Measurements from ENCODE around the gene ATP6V0E1. TPM values are rescaled to one million over a fixed set of nuclear protein-coding genes. Genes with fewer than 3 reads are reported as not detected.

The ATP6V0E1 gene
- total and polyA plus RNA-seq, 2 donors (not counting 3 experiments of a cell fraction or from before 2014, with no cell fraction given): 217 to 278 TPM

DNA sequence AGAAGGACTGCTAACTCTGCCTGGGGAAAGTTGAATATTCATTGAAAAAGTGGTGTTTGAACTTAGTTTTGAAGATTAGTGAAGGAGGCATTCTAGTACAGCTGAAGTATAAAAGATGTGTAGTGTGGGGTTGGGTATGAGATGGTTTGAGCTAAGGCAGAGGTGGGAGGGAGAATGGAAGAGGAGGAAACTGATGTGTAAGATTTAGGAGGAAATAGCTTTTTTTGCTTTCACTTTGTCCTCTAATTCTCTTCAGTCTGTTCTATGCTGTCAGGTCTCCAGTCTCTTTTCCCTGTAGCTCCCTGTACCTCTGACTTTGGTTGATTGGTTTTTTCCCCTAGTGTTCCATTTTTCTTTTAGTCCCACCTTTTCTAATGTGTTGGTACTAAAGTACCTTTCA, 81.6 kb downstream of the ATP6V0E1 start:
- intact Hi-C loops (cut with micrococcal nuclease): no loop called here
- BruUV-seq (replicated peaks): no TSS peak
- FAIRE-seq: no peak
- Histone ChIP-seq H3K9ac (replicated peaks; ENCODE audit: extremely low read depth, insufficient read depth, low read length) (no peak overlapping the region), H3K4me1 (ENCODE audit: control insufficient read depth, extremely low read depth, insufficient read depth, low read length) (no peaks in the 10 kb centered on the region), H3K27ac (ENCODE audit: insufficient read depth, low read depth, low read length) (no peak overlapping the region), H3K27me3 (ENCODE audit: control insufficient read depth in 2 of 2, insufficient read depth in 2 of 2, low read length in 2 of 2) (no peaks in the 10 kb centered on the region), H3K9me1 (replicated peaks; ENCODE audit: control insufficient read depth, extremely low read depth, insufficient read depth, low read length) (no peaks in the 10 kb centered on the region), H4K20me1 (replicated peaks; ENCODE audit: control insufficient read depth, extremely low read depth, insufficient read depth, low read length) (no peaks in the 10 kb centered on the region), H3K9me3 (replicated peaks; ENCODE audit: control insufficient read depth, insufficient read depth, low read length) (no peaks in the 10 kb centered on the region), H3K4me2 (ENCODE audit: insufficient read depth, low read length) (no peak overlapping the region), H3K79me2 (ENCODE audit: control insufficient read depth, insufficient read depth, low read length) (no peaks in the 10 kb centered on the region), H2AFZ (ENCODE audit: low read depth, low read length) (no peak overlapping the region), H3K36me3 (ENCODE audit: control insufficient read depth in 2 of 2, extremely low read depth in 1 of 2, insufficient read depth in 2 of 2, low read length in 2 of 2) (no peaks in the 10 kb centered on the region), H3K4me3 (replicated peaks in 1 of 3; ENCODE audit: insufficient read depth in 1 of 3, low read depth in 1 of 3, low read length in 3 of 3) (no peak overlapping the region)
- dilution Hi-C loops (cut with MboI; ENCODE audit: extremely low pct_ligation_motif_present, low sequenced_read_pairs): no loop called here
- ChIA-PET POLR2A (no interaction called here), CTCF (interaction anchor here (1.3 to 1.4 kb wide), 3 partner anchors 22 to 75 kb away, joined by 3 to 4 read pairs (median 3); no protein-coding TSS in a partner anchor)
- DNase-seq (ENCODE audit: low read depth, low spot score): no peak
- TF ChIP-seq FOS (IDR thresholded peaks at IDR 0.05; ENCODE audit: borderline replicate concordance, insufficient read depth, low read length) (no peak), GATA2 (IDR thresholded peaks at IDR 0.05; ENCODE audit: insufficient read depth, insufficient read length, low read depth, low read length) (no peak), POLR2A (IDR thresholded peaks at IDR 0.05; ENCODE audit: low read depth, low read length) (no peak), EZH2 (IDR thresholded peaks at IDR 0.05; ENCODE audit: borderline replicate concordance, low read depth, low read length, severe bottlenecking) (no peak), CTCF (IDR thresholded peaks at IDR 0.05; ENCODE audit: extremely low read depth in 1 of 2, insufficient read depth in 1 of 2, low read depth in 1 of 2, low read length in 2 of 2) (no peak), MAX (IDR thresholded peaks at IDR 0.05; ENCODE audit: insufficient read depth, insufficient read length) (no peak), MYC (IDR thresholded peaks at IDR 0.05; ENCODE audit: low read depth, low read length) (no peak), JUN (IDR thresholded peaks at IDR 0.05; ENCODE audit: borderline replicate concordance, insufficient read depth, insufficient read length, low read depth) (no peak), POLR2AphosphoS5 (IDR thresholded peaks at IDR 0.05; ENCODE audit: insufficient read depth, low read depth, low read length) (no peak)

Data from endothelial cell of umbilical vein (primary cell).